Mesenteric fat pad (tissue), 1 donor: ENCODE data around the gene GPR160. TPM values are rescaled to one million over a fixed set of nuclear protein-coding genes. Genes with fewer than 3 reads are reported as not detected.

ENCODE experiments used
- DNase-seq: peaks from one replicate; pipeline ENCODE4 v3.0.0-alpha.2; 2020; ENCODE audit warnings: low spot score
- total RNA-seq: library from RNA; stranded (reverse); fragmentation: NEBNext Ultra II Directional; extraction: Animal tissue kit (Norgen Biotek cat#: 25700); gene quantifications from one replicate; pipeline ENCODE4 v1.2.1, GENCODE V29; 2021
- donor health status: DM: yes; HTN: yes; CAD: no.

Gene GPR160
- total RNA-seq, 1 donor from 2014 or later: 6.4 TPM

- no peak for DNase-seq
These were observed 25.9 kb downstream of the GPR160 start for GRCh38 chr3:170063691-170064090.

- DNase-seq: no peak
These were observed 26.3 kb downstream of the GPR160 start for GRCh38 chr3:170064108-170064507.

GRCh38 chr3:170075441-170076091 is 37.8 kb downstream of the GPR160 start:
- DNase-seq: no peak

- DNase-seq: no peak
These were observed 39.0 kb downstream of the GPR160 start for GRCh38 chr3:170076715-170077238.

GRCh38 chr3:170077361-170077760 is 39.6 kb downstream of the GPR160 start:
- no peak for DNase-seq

- no peak for DNase-seq
These were observed 41.0 kb downstream of the GPR160 start for GRCh38 chr3:170078620-170079281.

GRCh38 chr3:170079536-170080165 is 41.9 kb downstream of the GPR160 start:
- DNase-seq: no peak

GRCh38 chr3:170080605-170081004 is 42.8 kb downstream of the GPR160 start:
- no peak for DNase-seq

- DNase-seq: no peak
These were observed 43.4 kb downstream of the GPR160 start for GRCh38 chr3:170081079-170081741.

- DNase-seq: no peak
These were observed 45.5 kb downstream of the GPR160 start for GRCh38 chr3:170083343-170083742.

GRCh38 chr3:170085396-170085795 is 47.6 kb downstream of the GPR160 start:
- DNase-seq: no peak

- DNase-seq: no peak
These were observed 52.2 kb downstream of the GPR160 start for GRCh38 chr3:170089862-170090600.

GRCh38 chr3:170090601-170090981 is 52.8 kb downstream of the GPR160 start:
- no peak for DNase-seq

- DNase-seq: no peak
These were observed 55.1 kb downstream of the GPR160 start for GRCh38 chr3:170092907-170093306.

- no peak for DNase-seq
These were observed 58.0 kb downstream of the GPR160 start for GRCh38 chr3:170095771-170096170.

GRCh38 chr3:170096342-170096741 is 58.5 kb downstream of the GPR160 start:
- DNase-seq: no peak

GRCh38 chr3:170098753-170099152 is 61.0 kb downstream of the GPR160 start:
- no peak for DNase-seq

- no peak for DNase-seq
These were observed 63.1 kb downstream of the GPR160 start for GRCh38 chr3:170100944-170101343.

- DNase-seq: no peak
These were observed 64.6 kb downstream of the GPR160 start for GRCh38 chr3:170102431-170102830.

GRCh38 chr3:170107941-170108340 is 70.1 kb downstream of the GPR160 start:
- DNase-seq: no peak

GRCh38 chr3:170108955-170109354 is 71.2 kb downstream of the GPR160 start:
- DNase-seq: no peak
